ENCODE results near the gene DDX56.
"Not testable (repeated sequence)": the region's sequence is repeated elsewhere in the genome, so short reads cannot be mapped to it uniquely, and the experiment has no call there.

Gene DDX56

DNA sequence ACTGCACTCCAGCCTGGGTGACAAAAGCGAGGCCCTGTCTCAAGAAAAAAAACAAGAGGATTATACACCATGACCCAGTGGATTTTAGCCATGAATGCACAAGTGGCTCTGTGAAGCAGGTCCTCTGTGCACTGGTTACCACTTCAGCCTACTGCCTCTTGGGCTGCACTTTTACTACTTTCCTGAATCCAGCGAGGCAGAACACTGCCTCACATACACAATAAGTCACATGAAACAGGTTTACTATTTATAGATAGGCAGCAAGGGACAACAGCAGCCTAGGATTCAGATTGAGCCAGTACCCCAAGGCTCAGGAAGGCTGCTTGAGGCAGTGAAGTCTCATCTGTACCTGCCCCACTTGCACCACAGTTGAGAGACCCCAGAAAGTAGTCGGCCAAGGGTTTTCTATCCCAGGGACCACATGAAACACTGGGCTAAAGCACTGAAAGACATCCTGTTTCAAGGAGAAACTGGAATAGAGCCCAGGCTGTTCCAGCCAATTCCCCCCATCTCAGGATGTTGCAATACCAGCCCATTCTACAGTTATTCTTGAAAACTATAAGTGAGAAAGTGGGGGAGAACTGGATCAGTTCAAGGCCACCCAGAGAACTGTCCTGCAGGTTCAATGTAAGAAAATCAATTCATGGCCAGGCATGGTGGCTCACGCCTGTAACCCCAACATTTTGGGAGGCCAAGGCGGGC is 22.4 kb upstream of the DDX56 start:
- DNase-seq, result no peak

GRCh38 chr7:44590910-44591309 is 17.2 kb upstream of the DDX56 start:
- no peak for DNase-seq

- peak; percentile 26 for DNase-seq
These were observed 14.4 kb upstream of the DDX56 start for GRCh38 chr7:44587843-44588711.

- no peak for DNase-seq
These were observed 9.6 kb upstream of the DDX56 start for GRCh38 chr7:44583146-44583865.

DNA sequence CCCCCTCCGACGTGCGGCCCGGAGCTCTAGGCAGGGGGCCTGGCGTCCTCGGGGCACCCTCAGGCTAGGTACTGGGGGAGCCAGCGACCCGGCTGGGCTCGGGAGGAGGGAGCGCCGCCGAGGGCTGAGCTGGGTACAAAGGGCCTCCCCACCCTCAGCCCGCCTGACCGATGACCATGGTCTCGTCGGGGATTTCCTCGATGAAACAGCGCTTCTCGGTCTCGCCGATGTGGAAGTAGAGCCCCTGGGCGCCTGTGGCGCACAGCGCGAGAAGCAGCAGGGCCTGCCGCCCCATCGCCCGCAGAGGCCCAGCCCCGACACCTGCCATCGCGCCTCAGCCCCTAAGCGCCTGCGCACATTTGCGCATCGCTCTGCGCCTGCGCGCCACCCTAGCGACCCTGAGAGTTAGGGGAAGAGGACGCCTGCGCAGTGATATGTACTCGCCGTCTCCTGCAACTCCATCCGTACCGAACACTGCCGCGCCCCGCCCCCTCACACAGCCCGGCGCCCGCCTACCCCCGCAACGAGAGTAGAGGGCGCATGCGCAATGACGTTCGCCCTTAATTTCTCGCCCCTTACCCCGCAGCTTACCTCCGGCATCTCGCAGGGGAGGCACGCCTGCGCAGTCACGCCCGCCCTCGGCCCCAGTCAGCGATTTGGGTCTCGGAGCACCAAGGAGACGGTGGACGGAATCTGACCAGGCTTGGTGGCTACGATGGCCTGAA is 8.3 kb upstream of the DDX56 start, which contains the start of gene TMED4:
Gene TMED4, minus strand, starts transcription at position 353 of the 725 bp plus-strand sequence. Its CDS starts 25 bp downstream, at position 328.
- DNase-seq, result peak; percentile 99

- DNase-seq, result no peak
These were observed 7.5 kb upstream of the DDX56 start for GRCh38 chr7:44580945-44581878.

GRCh38 chr7:44576228-44576627 is 2.5 kb upstream of the DDX56 start:
- DNase-seq, result no peak

- DNase-seq, result no peak
These were observed 1.3 kb upstream of the DDX56 start for GRCh38 chr7:44575054-44575453.

GRCh38 chr7:44574287-44574872 is 672 bp upstream of the DDX56 start:
- DNase-seq, result peak; percentile 40

- no peak for DNase-seq
These were observed 937 bp downstream of the DDX56 start for GRCh38 chr7:44572771-44573170.

GRCh38 chr7:44569959-44570358 is 3.7 kb downstream of the DDX56 start:
- DNase-seq, result no peak

DNA sequence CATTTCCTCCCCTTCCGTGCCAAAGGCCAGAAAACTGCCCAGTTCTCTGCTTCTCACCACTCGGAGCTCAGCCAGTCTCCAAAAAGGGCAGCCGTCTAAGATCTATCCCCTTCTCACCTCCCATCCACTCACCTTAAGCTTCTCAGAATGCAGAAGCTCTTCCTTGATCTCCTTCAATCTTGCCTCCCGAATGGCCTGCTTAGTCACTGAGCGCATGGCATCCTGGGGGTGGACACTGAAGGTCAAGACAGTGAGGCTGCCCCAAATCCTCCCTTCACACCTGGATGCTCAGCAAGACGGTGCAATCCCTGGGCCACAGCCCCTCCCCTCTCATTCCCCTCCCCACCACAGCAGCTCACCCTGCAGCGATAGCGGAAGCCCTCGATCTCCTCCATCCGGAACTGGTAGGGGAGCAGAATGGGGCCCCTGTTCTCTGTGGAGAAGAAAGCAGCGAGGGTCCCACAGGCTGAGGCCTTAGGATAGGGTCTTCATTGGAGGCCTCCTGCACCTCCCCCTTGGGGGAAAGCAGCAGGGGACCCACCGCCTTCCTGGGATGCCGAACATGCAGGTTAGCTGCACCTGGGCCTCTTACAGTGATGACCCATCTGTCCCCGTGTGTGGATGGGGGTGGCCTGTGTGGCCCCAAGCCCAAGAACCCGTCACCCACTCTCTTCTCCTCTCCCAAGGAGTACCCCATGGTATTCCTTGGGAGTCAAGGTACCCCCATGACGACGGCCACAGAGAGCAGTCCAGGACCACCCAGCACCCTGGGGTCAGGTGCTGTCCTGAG is 4.7 kb downstream of the DDX56 start:
- no peak for DNase-seq

- DNase-seq, result no peak
These were observed 5.8 kb downstream of the DDX56 start for GRCh38 chr7:44567884-44568283.

DNA sequence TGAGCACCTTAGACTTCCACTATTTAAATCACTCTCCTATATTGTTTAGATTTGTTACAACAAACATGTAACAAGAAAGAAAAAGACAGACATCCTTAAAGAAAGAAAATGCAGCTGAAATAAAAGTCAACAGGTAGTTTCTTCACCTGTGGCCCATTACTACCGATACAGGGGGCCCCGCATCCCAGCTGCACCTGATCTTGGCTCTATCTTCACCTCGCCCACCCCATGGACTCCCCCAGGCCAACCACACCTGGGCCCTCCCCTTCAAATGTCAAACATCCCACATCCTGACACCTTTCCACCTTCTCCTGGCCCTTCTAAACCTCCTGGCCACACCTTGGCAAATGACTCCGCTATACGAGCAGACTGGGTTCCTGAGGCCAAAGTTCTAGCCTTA is 7.0 kb downstream of the DDX56 start:
- no peak for DNase-seq

DNA sequence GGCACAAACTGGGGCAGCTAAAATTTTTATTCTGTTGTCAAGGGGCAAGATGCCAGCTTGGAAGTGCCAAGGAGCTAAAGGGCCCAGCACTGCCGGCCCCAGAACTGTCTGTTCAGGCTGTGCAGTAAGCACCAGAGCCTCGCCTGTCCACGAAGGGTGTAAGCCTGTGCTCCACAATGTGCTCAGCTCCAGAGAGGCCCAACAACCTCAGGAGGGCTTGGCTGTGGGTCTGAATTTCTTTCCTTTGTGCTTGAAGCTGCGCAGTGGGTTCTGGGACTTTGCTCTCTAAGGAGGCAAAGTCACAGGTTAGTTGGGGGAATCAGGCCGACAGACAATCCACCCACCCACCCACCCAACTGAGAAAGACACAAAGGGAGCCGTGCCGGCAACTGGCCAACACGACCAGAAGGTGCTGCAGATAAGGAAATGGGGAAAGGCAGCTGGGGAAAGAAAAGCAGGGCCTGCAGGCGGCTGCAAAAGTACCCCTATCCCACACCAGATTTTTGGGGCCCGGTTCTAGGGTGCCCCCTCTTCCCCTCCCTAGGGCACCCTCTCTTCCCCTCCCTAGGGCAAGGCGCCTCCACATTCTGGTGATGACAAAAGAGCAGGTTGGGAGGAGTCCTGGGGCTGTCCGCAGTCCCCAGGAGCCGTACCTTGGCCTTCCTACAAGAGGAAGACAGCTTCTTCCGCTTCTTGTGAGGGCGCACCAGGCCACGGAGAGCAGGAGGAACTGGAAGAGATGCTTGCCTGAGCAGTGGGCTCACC is 7.7 kb downstream of the DDX56 start:
- DNase-seq, result no peak

DNA sequence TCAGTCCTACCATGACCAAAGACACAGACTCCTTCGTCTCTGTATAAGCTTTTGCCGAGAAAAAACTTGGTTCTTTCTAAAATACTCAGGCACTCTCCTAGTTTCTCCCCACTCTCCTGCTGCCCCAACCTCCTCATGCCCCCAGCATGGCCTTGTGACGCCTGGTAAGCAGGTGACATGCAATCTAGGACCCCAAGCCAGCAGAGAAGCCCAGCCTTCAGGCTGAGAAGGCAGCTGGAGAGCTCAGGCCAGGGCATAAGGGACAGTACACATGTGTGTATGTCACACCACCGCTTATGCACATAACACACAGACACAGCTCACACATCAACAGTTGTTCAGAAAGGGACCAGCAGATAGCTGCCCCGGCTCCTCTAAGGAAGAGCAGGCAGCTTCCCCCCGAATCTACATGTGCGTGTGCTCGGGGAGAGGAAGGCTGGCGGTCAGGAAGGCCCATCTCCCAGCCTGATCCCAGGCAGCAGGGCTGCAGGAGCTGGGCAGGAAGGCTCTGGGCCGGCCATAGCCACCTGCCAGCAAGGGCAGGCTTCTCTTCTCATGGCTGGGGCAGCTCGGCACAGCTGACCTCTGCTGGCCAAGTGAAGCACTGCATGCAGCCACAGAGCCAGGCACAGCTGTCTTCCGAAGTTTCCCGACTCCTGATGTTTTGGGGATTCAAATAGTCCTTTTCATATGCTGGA is 8.5 kb downstream of the DDX56 start:
- DNase-seq, result peak; percentile 31

- DNase-seq, result no peak
These were observed 9.1 kb downstream of the DDX56 start for GRCh38 chr7:44564606-44565005.

DNA sequence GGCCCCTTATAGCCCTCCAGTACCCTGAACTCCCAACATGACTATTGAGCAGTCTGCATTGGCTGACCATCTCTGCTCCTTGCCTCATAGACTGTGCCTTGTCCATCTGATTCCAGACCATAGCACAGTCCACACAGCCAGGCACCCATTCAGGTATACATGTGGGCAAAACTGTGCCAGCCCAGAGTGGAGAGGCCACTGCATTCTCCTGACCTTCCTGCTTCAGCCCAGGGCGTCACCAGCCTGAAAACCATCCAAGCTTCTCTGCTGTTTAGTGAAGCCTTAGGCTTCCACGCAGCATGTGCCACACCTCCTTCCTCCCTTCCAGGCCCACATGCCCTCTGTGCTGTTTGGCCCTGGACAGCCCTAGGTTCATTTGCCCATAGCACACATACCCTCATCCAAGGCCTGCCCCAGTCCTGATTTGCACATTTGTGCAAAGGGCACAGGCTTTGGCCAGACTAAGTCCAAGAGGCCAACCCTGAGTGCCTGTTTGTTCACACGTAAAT is 10.5 kb downstream of the DDX56 start:
- DNase-seq, result no peak

DNA sequence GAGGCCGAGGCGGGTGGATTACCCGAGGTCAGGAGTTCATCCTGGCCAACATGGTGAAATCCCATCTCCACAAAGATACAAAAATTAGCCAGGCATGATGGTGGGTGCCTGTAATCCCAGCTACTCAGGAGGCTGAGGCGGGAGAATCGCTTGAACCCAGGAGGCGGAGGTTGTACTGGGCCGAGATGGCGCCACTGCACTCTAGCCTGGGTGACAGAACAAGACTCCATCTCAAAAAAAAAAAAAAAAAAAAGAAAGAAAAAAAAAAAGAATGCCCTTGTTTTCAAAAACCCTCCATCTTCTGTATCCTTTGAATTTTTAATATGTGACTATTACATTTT is 11.1 kb downstream of the DDX56 start:
- DNase-seq, result not testable (repeated sequence)
